ENCODE measurements around the gene FOXD3. TPM values are rescaled to one million over a fixed set of nuclear protein-coding genes. Genes with fewer than 3 reads are reported as not detected.

The FOXD3 gene
- total RNA-seq, 1 donor from 2014 or later: 1.3 TPM

- DNase-seq (ENCODE audit: low spot score): no peak
Observed at GRCh38 chr1:63362073-63362472, 39.7 kb downstream of the FOXD3 start.

GRCh38 chr1:63362578-63362977, 40.2 kb downstream of the FOXD3 start:
- no peak for DNase-seq (ENCODE audit: low spot score)

DNA sequence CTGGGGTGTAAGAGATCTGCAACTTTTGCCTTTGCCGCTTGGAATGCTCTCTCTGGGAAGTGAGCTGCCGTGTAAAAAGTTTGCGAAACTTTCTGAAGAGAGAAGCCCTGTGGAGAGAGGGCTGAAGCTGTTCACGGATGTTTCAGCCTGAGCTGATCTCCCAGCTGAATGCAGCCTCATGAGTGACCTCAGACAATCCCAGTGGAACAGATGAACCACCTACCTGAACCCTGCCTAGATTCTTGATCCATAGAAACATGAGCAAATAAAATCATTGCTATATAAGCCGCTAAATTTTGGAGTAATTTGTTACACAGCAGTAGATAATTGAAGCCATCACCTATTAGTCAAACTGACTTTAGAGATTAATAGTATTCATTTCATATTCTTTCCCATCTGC, 40.6 kb downstream of the FOXD3 start:
- DNase-seq (ENCODE audit: low spot score): no peak

DNA sequence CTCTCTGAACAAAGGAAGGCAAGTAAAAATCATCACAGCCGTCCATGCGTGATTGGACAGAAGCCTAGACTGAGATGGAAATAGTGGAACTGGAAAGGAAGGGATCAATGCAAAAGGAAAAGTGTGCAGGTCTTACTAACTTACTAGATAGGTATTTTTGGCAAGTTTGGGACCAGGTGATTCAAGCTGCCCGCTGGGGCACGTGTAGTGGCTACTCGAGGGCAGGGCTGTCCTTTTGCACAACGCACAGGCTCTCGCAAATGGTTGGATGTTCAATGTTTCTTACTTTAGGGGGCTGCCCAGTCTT, 44.5 kb downstream of the FOXD3 start:
- no peak for DNase-seq (ENCODE audit: low spot score)

- peak; percentile 94 for DNase-seq (ENCODE audit: low spot score)
Observed at GRCh38 chr1:63367215-63368103, 45.1 kb downstream of the FOXD3 start, which contains the start of gene ALG6. ALG6 (plus strand) TSS chr1:63367627; CDS start chr1:63370978, 3,351 bp downstream.

DNA sequence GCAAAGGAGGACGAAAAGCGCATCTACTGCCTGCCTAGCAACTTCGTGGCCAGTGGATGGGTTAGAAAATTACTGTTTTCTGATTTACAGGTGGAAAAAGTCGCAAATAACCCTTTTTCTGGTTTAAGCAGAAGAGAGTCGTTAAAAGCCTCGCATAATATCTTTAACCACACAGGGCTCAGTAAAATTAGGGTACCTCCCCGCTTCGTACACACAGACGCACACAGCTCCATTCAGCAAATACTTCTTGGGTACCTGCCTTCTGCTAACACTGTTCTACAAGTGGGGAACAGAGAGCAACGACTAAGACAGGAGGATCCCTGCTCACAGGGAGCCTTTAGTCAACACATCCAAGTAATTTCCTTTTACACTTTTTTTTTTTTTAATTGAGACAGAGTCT, 45.8 kb downstream of the FOXD3 start:
- DNase-seq (ENCODE audit: low spot score): no peak

Other genes starting within 250 kb of the FOXD3 start
- 12.5 TPM for gene ALG6, start 45.1 kb downstream of the FOXD3 start, total RNA-seq
- 27.3 TPM for gene ITGB3BP, start 200.7 kb downstream of the FOXD3 start, total RNA-seq
- 12.2 TPM for gene EFCAB7, start 201.0 kb downstream of the FOXD3 start, total RNA-seq